Measurements from ENCODE around the gene DLG2. TPM values are rescaled to one million over a fixed set of nuclear protein-coding genes. Genes with fewer than 3 reads are reported as not detected.

Gene DLG2
- total and polyA plus RNA-seq, 4 donors: 0.30 to 5.5 (median 0.68) TPM

GRCh38 chr11:85180528-85180927, 446.6 kb downstream of the DLG2 start:
- no peak overlapping the region for H3K4me3 ChIP-seq (ENCODE audit: low read depth in 1 of 3, low read length in 3 of 3)
- H3K27me3 ChIP-seq (ENCODE audit: control insufficient read depth in 4 of 4, insufficient read depth in 4 of 4, low read length in 3 of 4): no peaks in the 10 kb centered on the region
- no peaks in the 10 kb centered on the region for H3K36me3 ChIP-seq (ENCODE audit: control insufficient read depth in 4 of 4, insufficient read depth in 3 of 4, low read depth in 1 of 4, low read length in 3 of 4)
- no peaks in the 10 kb centered on the region for H3K9me3 ChIP-seq (ENCODE audit: control insufficient read depth in 4 of 4, low read length in 3 of 4)
- H3K9ac ChIP-seq (ENCODE audit: low read depth in 1 of 2, low read length in 2 of 2): no peak overlapping the region
- no peak for TF ChIP-seq GABPA (IDR thresholded peaks at IDR 0.05 in 1 of 2, conservative IDR thresholded peaks at IDR 0.05 in 1 of 2)
- no peak for TF ChIP-seq HNF4A (conservative IDR thresholded peaks at IDR 0.05)
- no peak for TF ChIP-seq NR2F2 (IDR thresholded peaks at IDR 0.05)
- TF ChIP-seq YY1 (IDR thresholded peaks at IDR 0.05): no peak
- no peak for TF ChIP-seq EGR1 (IDR thresholded peaks at IDR 0.05; ENCODE audit: low read depth in 2 of 2)
- no peak for TF ChIP-seq ZBTB33 (IDR thresholded peaks at IDR 0.05)
- TF ChIP-seq ATF3 (IDR thresholded peaks at IDR 0.05): no peak
- no peak for TF ChIP-seq MAX (IDR thresholded peaks at IDR 0.05)
- TF ChIP-seq CTCF (IDR thresholded peaks at IDR 0.05; ENCODE audit: low read depth, low read length, missing input control): no peak
- TF ChIP-seq JUND (IDR thresholded peaks at IDR 0.05): no peak
- TF ChIP-seq RXRA (IDR thresholded peaks at IDR 0.05): no peak
- TF ChIP-seq REST (IDR thresholded peaks at IDR 0.05): no peak
- TF ChIP-seq TAF1 (conservative IDR thresholded peaks at IDR 0.05): no peak
- no peak for TF ChIP-seq FOXA2 (IDR thresholded peaks at IDR 0.05)
- no peak for TF ChIP-seq SP1 (IDR thresholded peaks at IDR 0.05)
- no peak for TF ChIP-seq FOXA1 (IDR thresholded peaks at IDR 0.05)
- no peak for TF ChIP-seq RAD21 (IDR thresholded peaks at IDR 0.05)
- TF ChIP-seq HNF4G (IDR thresholded peaks at IDR 0.05): no peak
- H3K27ac ChIP-seq (ENCODE audit: low read depth in 1 of 2, low read length in 2 of 2): no peak overlapping the region
- no peak for DNase-seq (ENCODE audit: low spot score)
- 60% methylated on average over 1 of the region's 1 CpG for WGBS
- no peaks in the 10 kb centered on the region for H3K4me1 ChIP-seq (ENCODE audit: control insufficient read depth in 4 of 4, insufficient read depth in 4 of 4, low read length in 3 of 4)
